RKO (cell line): ENCODE measurements around the gene CPNE6.

Experiments used
- DNase-seq: peaks from one replicate; pipeline ENCODE4 v3.0.0-alpha.2; 2016; ENCODE audit warnings: low spot score

CPNE6 gene

GRCh38 chr14:24069411-24069735, 2.0 kb upstream of the CPNE6 start:
- no peak for DNase-seq

- DNase-seq = no peak
These were observed 848 bp upstream of the CPNE6 start for GRCh38 chr14:24070285-24071143.

- no peak for DNase-seq
These were observed 571 bp downstream of the CPNE6 start for GRCh38 chr14:24071836-24072430.

GRCh38 chr14:24072436-24072835, 1.1 kb downstream of the CPNE6 start:
- no peak for DNase-seq

- DNase-seq = no peak
These were observed 1.8 kb downstream of the CPNE6 start for GRCh38 chr14:24072881-24073877.

- no peak for DNase-seq
These were observed 3.5 kb downstream of the CPNE6 start for GRCh38 chr14:24074625-24075484.

- no peak for DNase-seq
These were observed 4.3 kb downstream of the CPNE6 start for GRCh38 chr14:24075485-24076301.

GRCh38 chr14:24076302-24076601, 4.9 kb downstream of the CPNE6 start:
- DNase-seq = no peak

GRCh38 chr14:24077086-24077485, 5.7 kb downstream of the CPNE6 start:
- DNase-seq = no peak

- DNase-seq = no peak
These were observed 6.8 kb downstream of the CPNE6 start for GRCh38 chr14:24078146-24078545.

GRCh38 chr14:24079491-24080141, 8.3 kb downstream of the CPNE6 start:
- no peak for DNase-seq

- DNase-seq = no peak
These were observed 8.8 kb downstream of the CPNE6 start for GRCh38 chr14:24080142-24080530.

- peak; percentile 64 for DNase-seq
These were observed 9.8 kb downstream of the CPNE6 start for GRCh38 chr14:24080888-24081738.

GRCh38 chr14:24081739-24082211, 10.4 kb downstream of the CPNE6 start:
- no peak for DNase-seq

GRCh38 chr14:24082411-24083080, 11.2 kb downstream of the CPNE6 start:
- no peak for DNase-seq

GRCh38 chr14:24083462-24083861, 12.1 kb downstream of the CPNE6 start:
- DNase-seq = no peak

GRCh38 chr14:24084440-24084839, 13.1 kb downstream of the CPNE6 start:
- DNase-seq = no peak

GRCh38 chr14:24085215-24085614, 13.9 kb downstream of the CPNE6 start:
- DNase-seq = no peak
